Measurements from ENCODE around the gene GPATCH2L.

The GPATCH2L gene

DNA sequence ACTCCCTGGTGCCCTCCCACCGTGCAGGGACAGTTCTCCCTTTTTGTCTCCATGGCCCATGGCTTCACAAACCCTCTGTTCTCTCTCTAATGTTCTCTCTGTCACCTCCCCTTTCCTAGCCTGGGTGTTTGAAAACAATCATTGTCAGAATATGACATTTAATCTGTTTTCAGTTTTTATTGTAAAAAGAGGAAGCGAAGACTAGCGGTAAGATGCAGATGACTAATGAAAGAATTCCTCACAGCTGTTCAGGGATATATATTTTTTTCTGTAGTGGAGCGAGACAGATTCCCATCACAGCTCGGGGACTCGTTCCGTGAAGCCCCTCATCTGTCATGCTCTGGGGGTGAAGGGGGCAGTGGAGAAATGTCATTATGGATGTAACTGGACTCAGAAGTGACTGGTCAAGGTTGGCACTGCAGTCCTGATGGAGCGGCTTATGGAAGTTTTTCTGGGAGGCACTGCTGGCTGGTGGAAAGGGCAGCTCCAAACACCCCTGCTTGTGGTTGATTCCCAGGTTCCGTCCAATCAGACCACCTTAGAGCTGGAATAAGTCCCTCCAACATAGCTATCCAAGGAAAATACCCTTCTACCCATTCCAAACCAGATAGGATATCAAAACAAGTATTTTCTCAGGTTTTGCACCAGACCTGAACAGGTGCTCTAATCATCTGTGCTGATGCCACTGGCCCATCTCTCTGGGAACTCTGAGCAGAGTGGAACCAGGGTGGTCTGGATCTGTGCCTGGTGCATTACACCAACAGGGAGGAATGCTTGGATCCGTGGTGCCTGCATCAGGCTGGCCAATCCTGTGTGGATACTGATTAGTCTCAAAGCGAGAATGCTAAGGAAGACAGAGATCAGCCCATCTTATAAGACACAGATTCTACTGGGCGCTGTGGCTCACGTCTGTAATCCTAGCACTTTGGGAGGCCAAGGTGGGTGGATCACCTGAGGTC lies 84.7 kb downstream of the GPATCH2L start:
- no peak for TF ChIP-seq ZNF274 (IDR thresholded peaks at IDR 0.05; ENCODE audit: low read depth, low read length)
- H3K4me3 ChIP-seq (ENCODE audit: low read length) = no peak overlapping the region

DNA sequence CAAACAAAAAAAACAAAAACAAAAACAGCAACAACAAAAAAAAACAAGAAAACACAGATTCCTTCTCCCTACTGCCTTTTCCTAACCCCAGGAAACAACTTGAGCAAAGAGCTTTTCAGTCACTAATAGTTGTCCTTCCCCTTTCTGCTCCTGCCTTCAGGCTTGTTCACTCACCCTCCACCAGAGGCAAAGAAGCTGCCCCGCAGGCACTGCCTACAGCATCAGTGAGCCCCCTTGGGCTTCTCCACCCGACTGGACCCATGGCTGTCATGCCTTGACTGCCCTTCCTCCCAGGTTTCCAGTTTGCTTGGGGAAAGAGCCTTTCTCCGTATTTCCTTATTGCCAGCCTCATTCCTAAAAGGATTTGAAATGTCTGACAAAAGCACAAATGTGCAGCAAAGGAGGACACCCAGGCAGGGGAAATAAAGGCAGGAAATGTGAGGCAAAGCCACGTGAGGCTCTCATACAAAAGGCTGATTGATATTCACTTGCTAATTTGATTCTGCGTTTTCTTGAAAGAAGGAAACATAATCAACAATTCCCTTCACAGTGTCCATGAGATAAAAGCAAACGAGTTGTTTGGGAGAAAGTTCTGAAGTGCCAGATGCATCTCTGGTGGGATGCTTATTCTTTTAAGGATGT lies 85.7 kb downstream of the GPATCH2L start:
- no peak for TF ChIP-seq ZNF274 (IDR thresholded peaks at IDR 0.05; ENCODE audit: low read depth, low read length)

DNA sequence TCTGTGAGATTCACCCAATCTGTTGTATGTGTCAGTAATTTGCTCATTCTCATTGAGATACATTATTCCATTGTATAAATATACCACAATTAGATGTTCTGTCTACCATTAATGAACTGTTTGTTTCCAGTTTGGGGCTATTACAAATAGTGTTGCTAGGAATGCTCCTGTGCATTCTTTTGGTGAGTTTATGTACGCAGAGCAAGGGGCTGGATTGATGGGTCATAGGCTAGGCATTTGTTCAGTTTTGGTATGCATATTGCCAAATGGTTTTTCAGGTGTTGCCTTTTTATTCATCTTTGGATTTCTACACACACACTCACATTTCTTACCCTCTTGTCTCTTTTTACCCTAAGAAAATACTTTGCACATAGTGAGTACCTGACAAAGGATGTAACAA lies 93.4 kb downstream of the GPATCH2L start:
- no peak overlapping the region for H3K4me3 ChIP-seq (ENCODE audit: low read length)
- TF ChIP-seq ZNF274 (IDR thresholded peaks at IDR 0.05; ENCODE audit: low read depth, low read length) = no peak

More for the DNA sequence above, 85.7 kb downstream of the GPATCH2L start:
- H3K4me3 ChIP-seq (ENCODE audit: low read length) = no peak overlapping the region

- H3K4me3 ChIP-seq (ENCODE audit: low read length) = no peak overlapping the region
- TF ChIP-seq ZNF274 (IDR thresholded peaks at IDR 0.05; ENCODE audit: low read depth, low read length) = no peak
Measured at GRCh38 chr14:76250302-76250701, 98.6 kb downstream of the GPATCH2L start.

DNA sequence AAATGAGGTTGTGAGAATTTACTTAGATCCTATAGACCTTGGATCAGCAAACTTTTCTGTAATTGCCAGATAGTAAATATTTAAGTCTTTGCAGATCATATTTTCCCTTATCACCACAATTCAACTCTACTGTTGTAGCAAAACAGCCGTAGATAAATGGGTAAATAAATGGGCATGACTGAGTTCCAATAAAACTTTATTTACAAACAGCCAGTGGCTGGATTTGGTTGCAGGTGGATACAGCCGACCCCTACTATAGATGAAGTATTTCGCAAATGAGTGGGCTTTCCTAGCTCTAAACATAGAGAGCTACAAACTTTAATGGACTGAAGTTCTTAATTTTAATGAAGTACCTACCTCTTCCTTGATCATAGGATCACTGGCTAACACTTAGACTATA lies 100.7 kb downstream of the GPATCH2L start:
- TF ChIP-seq ZNF274 (IDR thresholded peaks at IDR 0.05; ENCODE audit: low read depth, low read length) = no peak
- no peak overlapping the region for H3K4me3 ChIP-seq (ENCODE audit: low read length)

GRCh38 chr14:76253111-76253510 lies 101.4 kb downstream of the GPATCH2L start:
- no peak overlapping the region for H3K4me3 ChIP-seq (ENCODE audit: low read length)

DNA sequence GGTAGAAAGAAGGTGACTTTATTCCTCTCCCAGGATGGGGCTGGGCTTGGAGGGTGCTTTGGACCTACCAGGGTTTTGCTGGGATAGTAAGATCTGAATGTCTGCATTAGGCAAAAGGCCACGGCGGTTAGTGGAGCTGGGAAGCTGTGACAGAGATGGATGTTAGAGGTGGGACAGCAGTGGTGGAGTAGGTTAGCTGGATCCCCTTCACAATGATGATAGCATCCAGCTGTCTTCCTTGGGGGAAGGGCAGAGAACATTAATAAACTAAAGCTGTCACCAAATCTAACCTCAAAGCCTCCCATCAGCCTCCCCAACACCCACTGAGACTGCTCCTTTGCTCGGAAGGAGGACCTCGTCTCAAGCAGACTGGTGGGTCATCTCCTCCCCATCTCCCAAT lies 104.8 kb downstream of the GPATCH2L start:
- no peak for TF ChIP-seq ZNF274 (IDR thresholded peaks at IDR 0.05; ENCODE audit: low read depth, low read length)
- no peak overlapping the region for H3K4me3 ChIP-seq (ENCODE audit: low read length)

More at GRCh38 chr14:76253111-76253510, 101.4 kb downstream of the GPATCH2L start:
- no peak for TF ChIP-seq ZNF274 (IDR thresholded peaks at IDR 0.05; ENCODE audit: low read depth, low read length)

GRCh38 chr14:76257111-76257803 lies 105.5 kb downstream of the GPATCH2L start:
- TF ChIP-seq ZNF274 (IDR thresholded peaks at IDR 0.05; ENCODE audit: low read depth, low read length) = no peak
- H3K4me3 ChIP-seq (ENCODE audit: low read length) = no peak overlapping the region

DNA sequence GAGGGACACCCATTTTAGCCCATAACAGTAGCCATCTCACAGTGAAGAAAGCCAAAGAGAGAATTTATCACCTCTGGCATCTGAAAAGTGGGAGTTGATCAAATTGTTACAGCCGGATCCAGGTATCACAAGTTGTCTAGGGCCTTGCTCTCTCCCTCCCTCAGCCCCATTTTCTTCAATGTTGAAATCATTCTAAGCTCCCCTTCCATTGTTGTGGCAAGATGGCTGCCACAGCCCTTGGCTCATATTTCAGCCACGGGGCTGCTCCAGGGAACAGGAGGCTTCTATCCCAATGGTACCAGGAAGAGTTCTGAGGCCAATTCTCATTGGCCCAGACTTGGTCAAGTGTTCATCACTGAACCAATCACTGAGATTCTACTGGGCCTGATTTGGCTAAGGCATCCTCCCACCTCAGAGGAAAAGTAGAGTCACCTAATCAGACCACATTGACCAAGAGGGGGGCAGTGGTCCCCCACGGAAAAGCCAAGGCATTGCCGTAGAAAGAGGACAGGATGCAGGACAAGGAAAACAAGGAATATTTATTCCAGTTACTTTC lies 106.2 kb downstream of the GPATCH2L start:
- no peak for TF ChIP-seq ZNF274 (IDR thresholded peaks at IDR 0.05; ENCODE audit: low read depth, low read length)
- H3K4me3 ChIP-seq (ENCODE audit: low read length) = no peak overlapping the region

DNA sequence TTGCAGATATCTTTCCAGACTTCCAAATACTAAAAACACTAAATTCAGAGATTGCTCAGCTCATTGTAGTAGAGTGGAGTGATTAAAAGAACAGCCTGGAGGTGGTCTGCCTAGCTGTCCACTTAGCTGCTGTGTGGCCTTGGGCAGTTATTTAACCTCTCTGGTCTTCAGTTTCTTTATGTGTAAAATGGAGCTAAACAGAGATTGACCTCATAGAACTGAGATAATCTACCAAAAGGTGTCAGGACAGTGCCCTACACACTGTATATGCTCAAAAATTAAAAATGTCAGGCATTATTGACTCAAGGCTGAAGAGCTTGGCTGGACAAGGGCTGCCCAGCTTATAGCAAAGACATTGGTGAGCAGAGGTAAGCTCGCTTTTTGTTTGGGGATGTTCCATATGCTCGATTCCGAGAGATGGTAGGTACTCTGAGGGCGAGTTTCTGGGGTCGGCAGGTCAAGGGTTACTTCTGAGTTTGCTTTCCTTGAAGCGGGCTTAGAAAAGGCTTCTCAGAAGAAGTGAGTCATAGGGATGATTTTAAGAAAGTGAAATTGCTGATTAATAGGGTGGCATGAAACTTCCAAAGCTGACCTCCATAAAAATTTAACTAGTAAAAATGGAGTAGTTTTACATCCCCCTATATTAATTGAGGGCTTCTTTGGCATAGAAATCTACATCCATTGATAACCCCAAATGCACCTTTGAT lies 107.5 kb downstream of the GPATCH2L start:
- TF ChIP-seq ZNF274 (IDR thresholded peaks at IDR 0.05; ENCODE audit: low read depth, low read length) = no peak
- no peak overlapping the region for H3K4me3 ChIP-seq (ENCODE audit: low read length)

- TF ChIP-seq ZNF274 (IDR thresholded peaks at IDR 0.05; ENCODE audit: low read depth, low read length) = no peak
- H3K4me3 ChIP-seq (ENCODE audit: low read length) = no peak overlapping the region
Measured at GRCh38 chr14:76260749-76261148, 109.0 kb downstream of the GPATCH2L start.

GRCh38 chr14:76261371-76261811 lies 109.7 kb downstream of the GPATCH2L start:
- H3K4me3 ChIP-seq (ENCODE audit: low read length) = no peak overlapping the region
- no peak for TF ChIP-seq ZNF274 (IDR thresholded peaks at IDR 0.05; ENCODE audit: low read depth, low read length)

DNA sequence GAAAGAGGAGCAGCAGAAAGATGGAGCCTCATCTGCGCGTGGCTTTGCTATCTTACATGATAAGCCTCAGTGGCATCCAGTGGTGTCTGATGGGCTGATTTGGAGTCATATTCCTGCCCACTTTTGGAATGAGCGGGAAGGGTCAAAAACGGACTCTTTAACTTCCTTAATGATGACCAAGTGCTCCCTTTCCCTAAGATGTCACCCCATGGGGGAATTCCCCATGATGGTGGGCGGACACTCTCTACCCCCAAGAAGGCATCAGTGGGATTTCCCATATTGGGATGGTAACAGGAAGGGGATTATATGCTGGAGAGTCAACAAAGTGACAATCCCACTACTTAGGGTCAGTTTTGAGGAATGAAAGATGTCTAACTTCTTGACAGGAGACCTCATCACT lies 110.9 kb downstream of the GPATCH2L start:
- no peak for TF ChIP-seq ZNF274 (IDR thresholded peaks at IDR 0.05; ENCODE audit: low read depth, low read length)
- H3K4me3 ChIP-seq (ENCODE audit: low read length) = no peak overlapping the region
